ENCODE measurements around the gene TREH.

The TREH gene

GRCh38 chr11:118633979-118634378 lies 45.5 kb downstream of the TREH start:
- H3K4me3 ChIP-seq (replicated peaks; ENCODE audit: low read depth, low read length): no peak overlapping the region
- no peak for TF ChIP-seq CTCF (IDR thresholded peaks at IDR 0.05; ENCODE audit: low read depth, low read length, missing control alignments)

GRCh38 chr11:118633319-118633690 lies 46.1 kb downstream of the TREH start:
- no peak overlapping the region for H3K4me3 ChIP-seq (replicated peaks; ENCODE audit: low read depth, low read length)
- no peak for DNase-seq (ENCODE audit: extremely low read depth, low read depth)
- TF ChIP-seq CTCF (IDR thresholded peaks at IDR 0.05; ENCODE audit: low read depth, low read length, missing control alignments): no peak

More at GRCh38 chr11:118633979-118634378, 45.5 kb downstream of the TREH start:
- no peak for DNase-seq (ENCODE audit: extremely low read depth, low read depth)

GRCh38 chr11:118632577-118633318 lies 46.7 kb downstream of the TREH start:
- DNase-seq (ENCODE audit: extremely low read depth, low read depth): no peak
- no peak overlapping the region for H3K4me3 ChIP-seq (replicated peaks; ENCODE audit: low read depth, low read length)

GRCh38 chr11:118631142-118631909 lies 48.1 kb downstream of the TREH start:
- DNase-seq (ENCODE audit: extremely low read depth, low read depth): no peak
- no peak overlapping the region for H3K4me3 ChIP-seq (replicated peaks; ENCODE audit: low read depth, low read length)
- TF ChIP-seq CTCF (IDR thresholded peaks at IDR 0.05; ENCODE audit: low read depth, low read length, missing control alignments): no peak

More at GRCh38 chr11:118632577-118633318, 46.7 kb downstream of the TREH start:
- TF ChIP-seq CTCF (IDR thresholded peaks at IDR 0.05; ENCODE audit: low read depth, low read length, missing control alignments): no peak

- DNase-seq (ENCODE audit: extremely low read depth, low read depth): no peak
- TF ChIP-seq CTCF (IDR thresholded peaks at IDR 0.05; ENCODE audit: low read depth, low read length, missing control alignments): no peak
- no peak overlapping the region for H3K4me3 ChIP-seq (replicated peaks; ENCODE audit: low read depth, low read length)
These were observed 49.4 kb downstream of the TREH start for GRCh38 chr11:118629761-118630661.

- no peak overlapping the region for H3K4me3 ChIP-seq (replicated peaks; ENCODE audit: low read depth, low read length)
- no peak for DNase-seq (ENCODE audit: extremely low read depth, low read depth)
- no peak for TF ChIP-seq CTCF (IDR thresholded peaks at IDR 0.05; ENCODE audit: low read depth, low read length, missing control alignments)
These were observed 50.4 kb downstream of the TREH start for GRCh38 chr11:118628861-118629549.

Measured in HFF-Myc (cell line).